Measurements from ENCODE around the gene SUPT3H.

SUPT3H gene

GRCh38 chr6:45275358-45275757 lies 102.4 kb downstream of the SUPT3H start:
- Histone ChIP-seq H3K4me3 (ENCODE audit: low read length) (no peak overlapping the region), H3K79me1 (ENCODE audit: low read length) (no peaks in the 10 kb centered on the region), H3K4ac (ENCODE audit: low read depth, low read length) (no peak overlapping the region), H3K56ac (ENCODE audit: low read length) (no peak overlapping the region), H2BK15ac (replicated peaks; ENCODE audit: low read depth) (no peak overlapping the region), H3K9ac (ENCODE audit: low read length) (no peak overlapping the region), H4K8ac (ENCODE audit: low read depth, low read length) (no peak overlapping the region), H3K36me3 (ENCODE audit: control insufficient read depth, insufficient read depth, low read length) (no peaks in the 10 kb centered on the region), H3K18ac (ENCODE audit: low read length) (no peak overlapping the region), H3K79me2 (ENCODE audit: control insufficient read depth, insufficient read depth, low read length) (no peaks in the 10 kb centered on the region), H3K4me1 (ENCODE audit: control insufficient read depth, low read depth, low read length) (no peaks in the 10 kb centered on the region), H2BK5ac (ENCODE audit: low read length) (no peak overlapping the region), H2BK120ac (ENCODE audit: low read depth, low read length) (no peak overlapping the region), H3K27me3 (ENCODE audit: insufficient read depth, low read length, poor library complexity) (no peaks in the 10 kb centered on the region), H3K4me2 (ENCODE audit: low read length) (no peak overlapping the region), H2AK5ac (ENCODE audit: low read length) (no peak overlapping the region), H3K27ac (ENCODE audit: low read depth, low read length) (no peak overlapping the region), H3K23ac (ENCODE audit: low read length) (no peak overlapping the region), H4K5ac (ENCODE audit: low read length) (no peak overlapping the region)
- WGBS (ENCODE audit: extremely low coverage, insufficient coverage, low lambda C conversion rate), result no CpG with 5 or more reads among the region's 1 CpG
- DNase-seq, result no peak

- H3K79me1 ChIP-seq (ENCODE audit: low read length), result no peaks in the 10 kb centered on the region
- H3K4me2 ChIP-seq (ENCODE audit: low read length), result no peak overlapping the region
- DNase-seq, result no peak
- no peak overlapping the region for H3K27ac ChIP-seq (ENCODE audit: low read depth, low read length)
- H3K36me3 ChIP-seq (ENCODE audit: control insufficient read depth, insufficient read depth, low read length), result no peaks in the 10 kb centered on the region
- H4K5ac ChIP-seq (ENCODE audit: low read length), result no peak overlapping the region
- no peak overlapping the region for H2BK120ac ChIP-seq (ENCODE audit: low read depth, low read length)
- no peak overlapping the region for H3K18ac ChIP-seq (ENCODE audit: low read length)
- H3K56ac ChIP-seq (ENCODE audit: low read length), result no peak overlapping the region
- H2BK5ac ChIP-seq (ENCODE audit: low read length), result no peak overlapping the region
- H3K27me3 ChIP-seq (ENCODE audit: insufficient read depth, low read length, poor library complexity), result no peaks in the 10 kb centered on the region
- H3K4me3 ChIP-seq (ENCODE audit: low read length), result no peak overlapping the region
- no peak overlapping the region for H3K4ac ChIP-seq (ENCODE audit: low read depth, low read length)
- H3K23ac ChIP-seq (ENCODE audit: low read length), result no peak overlapping the region
- no peaks in the 10 kb centered on the region for H3K79me2 ChIP-seq (ENCODE audit: control insufficient read depth, insufficient read depth, low read length)
- no peak overlapping the region for H2BK15ac ChIP-seq (replicated peaks; ENCODE audit: low read depth)
- no peak overlapping the region for H3K9ac ChIP-seq (ENCODE audit: low read length)
- no peak overlapping the region for H4K8ac ChIP-seq (ENCODE audit: low read depth, low read length)
- no peak overlapping the region for H2AK5ac ChIP-seq (ENCODE audit: low read length)
- WGBS (ENCODE audit: extremely low coverage, insufficient coverage, low lambda C conversion rate), result no CpG with 5 or more reads among the region's 2 CpGs
- H3K4me1 ChIP-seq (ENCODE audit: control insufficient read depth, low read depth, low read length), result no peaks in the 10 kb centered on the region
Observed at GRCh38 chr6:45272626-45273025, 105.1 kb downstream of the SUPT3H start.

DNA sequence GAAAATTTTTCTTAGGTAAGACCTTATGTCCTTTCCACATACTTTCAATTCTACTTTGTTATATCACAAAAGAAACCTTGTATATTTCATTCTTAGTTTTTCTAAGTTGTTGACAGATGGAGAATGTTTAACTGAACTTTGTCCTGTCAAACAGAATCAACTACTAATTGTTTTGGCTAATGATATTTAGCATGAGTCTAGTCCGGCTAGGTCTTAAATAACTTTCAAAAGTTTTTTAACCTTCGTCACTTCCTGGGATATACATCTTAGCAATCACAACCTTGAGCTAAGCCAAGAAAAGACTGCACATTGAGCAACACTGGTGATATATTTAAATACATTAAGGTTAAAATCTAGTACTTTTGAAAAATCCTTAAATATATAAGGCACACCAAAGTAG lies 112.5 kb downstream of the SUPT3H start:
- H2BK5ac ChIP-seq (ENCODE audit: low read length), result no peak overlapping the region
- no peak overlapping the region for H4K8ac ChIP-seq (ENCODE audit: low read depth, low read length)
- H3K27ac ChIP-seq (ENCODE audit: low read depth, low read length), result no peak overlapping the region
- no peaks in the 10 kb centered on the region for H3K4me1 ChIP-seq (ENCODE audit: control insufficient read depth, low read depth, low read length)
- no peak overlapping the region for H3K23ac ChIP-seq (ENCODE audit: low read length)
- H4K5ac ChIP-seq (ENCODE audit: low read length), result no peak overlapping the region
- H2BK120ac ChIP-seq (ENCODE audit: low read depth, low read length), result no peak overlapping the region
- no peak overlapping the region for H3K4ac ChIP-seq (ENCODE audit: low read depth, low read length)
- no peak overlapping the region for H3K18ac ChIP-seq (ENCODE audit: low read length)
- H3K56ac ChIP-seq (ENCODE audit: low read length), result no peak overlapping the region
- no peak overlapping the region for H2BK15ac ChIP-seq (replicated peaks; ENCODE audit: low read depth)
- no peak overlapping the region for H3K4me3 ChIP-seq (ENCODE audit: low read length)
- no peak overlapping the region for H3K9ac ChIP-seq (ENCODE audit: low read length)
- no peaks in the 10 kb centered on the region for H3K27me3 ChIP-seq (ENCODE audit: insufficient read depth, low read length, poor library complexity)
- no peak overlapping the region for H3K4me2 ChIP-seq (ENCODE audit: low read length)
- no peak for DNase-seq
- no peak overlapping the region for H2AK5ac ChIP-seq (ENCODE audit: low read length)
- no peaks in the 10 kb centered on the region for H3K79me2 ChIP-seq (ENCODE audit: control insufficient read depth, insufficient read depth, low read length)
- no peaks in the 10 kb centered on the region for H3K79me1 ChIP-seq (ENCODE audit: low read length)
- no CpG with 5 or more reads among the region's 2 CpGs for WGBS (ENCODE audit: extremely low coverage, insufficient coverage, low lambda C conversion rate)
- no peaks in the 10 kb centered on the region for H3K36me3 ChIP-seq (ENCODE audit: control insufficient read depth, insufficient read depth, low read length)

DNA sequence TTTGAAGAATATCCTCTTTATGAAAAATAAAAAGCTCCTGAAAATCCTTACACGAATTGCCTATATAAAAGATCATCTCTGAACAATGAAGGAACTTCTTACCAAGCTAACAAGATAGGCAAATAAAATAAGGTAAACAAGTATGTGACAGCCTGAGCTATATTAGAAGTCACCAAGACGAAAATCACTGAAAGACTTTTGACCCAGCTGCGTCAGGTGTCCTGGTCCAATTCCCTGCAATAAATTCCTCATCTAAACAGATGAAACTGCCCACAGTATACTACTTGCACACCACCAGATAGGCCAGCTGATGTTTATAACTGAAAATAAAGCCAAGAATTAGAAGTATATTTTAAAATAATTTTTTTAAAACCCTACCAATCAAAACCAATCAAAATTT lies 117.0 kb downstream of the SUPT3H start:
- H3K18ac ChIP-seq (ENCODE audit: low read length), result no peak overlapping the region
- H2BK120ac ChIP-seq (ENCODE audit: low read depth, low read length), result no peak overlapping the region
- no peak for DNase-seq
- H3K4me3 ChIP-seq (ENCODE audit: low read length), result no peak overlapping the region
- H3K27ac ChIP-seq (ENCODE audit: low read depth, low read length), result no peak overlapping the region
- no CpG with 5 or more reads among the region's 3 CpGs for WGBS (ENCODE audit: extremely low coverage, insufficient coverage, low lambda C conversion rate)
- no peak overlapping the region for H3K9ac ChIP-seq (ENCODE audit: low read length)
- no peak overlapping the region for H2AK5ac ChIP-seq (ENCODE audit: low read length)
- no peak overlapping the region for H4K8ac ChIP-seq (ENCODE audit: low read depth, low read length)
- no peak overlapping the region for H2BK5ac ChIP-seq (ENCODE audit: low read length)
- no peak overlapping the region for H3K56ac ChIP-seq (ENCODE audit: low read length)
- no peaks in the 10 kb centered on the region for H3K36me3 ChIP-seq (ENCODE audit: control insufficient read depth, insufficient read depth, low read length)
- no peak overlapping the region for H3K4me2 ChIP-seq (ENCODE audit: low read length)
- no peak overlapping the region for H3K23ac ChIP-seq (ENCODE audit: low read length)
- H3K4ac ChIP-seq (ENCODE audit: low read depth, low read length), result no peak overlapping the region
- no peaks in the 10 kb centered on the region for H3K79me2 ChIP-seq (ENCODE audit: control insufficient read depth, insufficient read depth, low read length)
- no peaks in the 10 kb centered on the region for H3K27me3 ChIP-seq (ENCODE audit: insufficient read depth, low read length, poor library complexity)
- no peak overlapping the region for H4K5ac ChIP-seq (ENCODE audit: low read length)
- H3K4me1 ChIP-seq (ENCODE audit: control insufficient read depth, low read depth, low read length), result no peaks in the 10 kb centered on the region
- H2BK15ac ChIP-seq (replicated peaks; ENCODE audit: low read depth), result no peak overlapping the region
- no peaks in the 10 kb centered on the region for H3K79me1 ChIP-seq (ENCODE audit: low read length)

DNA sequence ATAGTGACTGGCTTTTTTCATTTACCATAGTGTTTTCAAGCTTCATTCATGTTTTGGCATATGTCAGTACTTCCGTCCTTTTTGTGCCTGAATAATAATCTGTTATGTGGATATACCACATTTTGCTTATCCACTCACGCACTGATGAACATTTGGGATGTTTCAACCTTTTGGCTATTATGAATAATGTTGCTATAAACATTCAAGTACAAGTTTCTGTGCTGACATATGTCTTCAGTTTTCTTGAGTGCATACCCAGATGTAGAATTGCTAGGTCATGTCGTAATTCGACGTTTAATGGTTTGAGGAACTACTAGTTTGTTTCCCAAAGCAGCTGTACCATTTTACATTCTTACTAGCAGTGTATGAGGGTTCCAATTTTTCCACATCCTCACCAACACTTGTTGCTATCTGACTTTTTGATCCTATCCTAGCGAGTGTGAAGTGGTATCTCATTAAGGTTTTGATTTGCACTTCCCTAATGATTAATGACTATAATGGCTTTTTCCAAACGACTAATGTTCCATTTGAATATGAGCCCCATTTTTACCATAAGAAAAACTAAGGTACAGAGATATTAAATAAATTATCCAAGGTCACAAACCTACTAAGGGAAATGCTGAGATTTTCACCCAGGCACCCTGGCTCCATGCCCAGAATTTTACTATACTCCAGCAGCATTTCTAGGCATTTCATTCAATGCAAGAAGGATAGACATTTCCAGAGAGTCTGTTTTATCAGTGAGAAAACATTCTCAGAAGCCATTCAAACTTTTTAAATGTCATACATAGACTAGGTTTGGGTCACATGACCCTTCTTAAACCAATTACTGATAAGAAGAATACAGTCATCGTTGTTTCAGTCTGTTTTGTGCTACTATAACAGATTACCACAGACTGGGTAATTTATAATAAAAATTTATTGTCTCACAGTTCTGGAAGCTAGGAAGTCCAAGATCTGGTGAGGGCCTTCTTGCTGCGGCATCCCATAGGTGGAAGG lies 120.7 kb downstream of the SUPT3H start:
- Histone ChIP-seq H2BK5ac (ENCODE audit: low read length) (no peak overlapping the region), H3K4me1 (ENCODE audit: control insufficient read depth, low read depth, low read length) (no peaks in the 10 kb centered on the region), H3K18ac (ENCODE audit: low read length) (no peak overlapping the region), H3K27me3 (ENCODE audit: insufficient read depth, low read length, poor library complexity) (no peaks in the 10 kb centered on the region), H3K36me3 (ENCODE audit: control insufficient read depth, insufficient read depth, low read length) (no peaks in the 10 kb centered on the region), H3K79me1 (ENCODE audit: low read length) (no peaks in the 10 kb centered on the region), H2BK120ac (ENCODE audit: low read depth, low read length) (no peak overlapping the region), H3K4ac (ENCODE audit: low read depth, low read length) (no peak overlapping the region), H3K56ac (ENCODE audit: low read length) (no peak overlapping the region), H3K4me3 (ENCODE audit: low read length) (no peak overlapping the region), H2AK5ac (ENCODE audit: low read length) (no peak overlapping the region), H3K79me2 (ENCODE audit: control insufficient read depth, insufficient read depth, low read length) (no peaks in the 10 kb centered on the region), H3K4me2 (ENCODE audit: low read length) (no peak overlapping the region), H3K23ac (ENCODE audit: low read length) (no peak overlapping the region), H3K9ac (ENCODE audit: low read length) (no peak overlapping the region), H2BK15ac (replicated peaks; ENCODE audit: low read depth) (no peak overlapping the region), H4K5ac (ENCODE audit: low read length) (no peak overlapping the region), H4K8ac (ENCODE audit: low read depth, low read length) (no peak overlapping the region), H3K27ac (ENCODE audit: low read depth, low read length) (no peak overlapping the region)
- no CpG with 5 or more reads among the region's 9 CpGs for WGBS (ENCODE audit: extremely low coverage, insufficient coverage, low lambda C conversion rate)
- DNase-seq, result no peak
